Measurements from ENCODE around the gene MS4A15.

Gene MS4A15

GRCh38 chr11:60780774-60781173 is 24.1 kb downstream of the MS4A15 start:
- no peak for DNase-seq

GRCh38 chr11:60781286-60781980 is 24.8 kb downstream of the MS4A15 start:
- no peak for DNase-seq

GRCh38 chr11:60781981-60782316 is 25.3 kb downstream of the MS4A15 start:
- DNase-seq = no peak

- DNase-seq = no peak
Observed at GRCh38 chr11:60782393-60783140, 25.9 kb downstream of the MS4A15 start.

- no peak for DNase-seq
Observed at GRCh38 chr11:60783141-60783484, 26.4 kb downstream of the MS4A15 start.

GRCh38 chr11:60783911-60784310 is 27.2 kb downstream of the MS4A15 start:
- DNase-seq = no peak

GRCh38 chr11:60785136-60785535 is 28.5 kb downstream of the MS4A15 start, which contains the start of gene MS4A10:
Gene MS4A10 (plus strand): TSS chr11:60785333. CDS start chr11:60790336, 5,003 bp downstream.
- no peak for DNase-seq

GRCh38 chr11:60785806-60786361 is 29.2 kb downstream of the MS4A15 start:
- no peak for DNase-seq

- DNase-seq = no peak
Observed at GRCh38 chr11:60786811-60787567, 30.3 kb downstream of the MS4A15 start.

GRCh38 chr11:60788401-60789125 is 31.9 kb downstream of the MS4A15 start:
- no peak for DNase-seq

GRCh38 chr11:60790726-60791125 is 34.1 kb downstream of the MS4A15 start:
- DNase-seq = no peak

- no peak for DNase-seq
Observed at GRCh38 chr11:60791153-60791933, 34.7 kb downstream of the MS4A15 start.

GRCh38 chr11:60792521-60792920 is 35.9 kb downstream of the MS4A15 start:
- DNase-seq = no peak

GRCh38 chr11:60795291-60795690 is 38.6 kb downstream of the MS4A15 start:
- DNase-seq = no peak

- DNase-seq = no peak
Observed at GRCh38 chr11:60797846-60798630, 41.4 kb downstream of the MS4A15 start.

- DNase-seq = no peak
Observed at GRCh38 chr11:60798631-60799030, 42.0 kb downstream of the MS4A15 start.

GRCh38 chr11:60801194-60801593 is 44.5 kb downstream of the MS4A15 start:
- no peak for DNase-seq

GRCh38 chr11:60803273-60803936 is 46.7 kb downstream of the MS4A15 start:
- no peak for DNase-seq

- no peak for DNase-seq
Observed at GRCh38 chr11:60809249-60809648, 52.6 kb downstream of the MS4A15 start.

GRCh38 chr11:60809691-60810090 is 53.0 kb downstream of the MS4A15 start:
- no peak for DNase-seq

- no peak for DNase-seq
Observed at GRCh38 chr11:60810151-60810550, 53.5 kb downstream of the MS4A15 start.
